ENCODE measurements around the gene FREM2. TPM values are rescaled to one million over a fixed set of nuclear protein-coding genes. Genes with fewer than 3 reads are reported as not detected.

Gene FREM2
- total RNA-seq, 4 donors from 2014 or later: 0.06 to 0.19 (median 0.13) TPM; not detected in 1

DNA sequence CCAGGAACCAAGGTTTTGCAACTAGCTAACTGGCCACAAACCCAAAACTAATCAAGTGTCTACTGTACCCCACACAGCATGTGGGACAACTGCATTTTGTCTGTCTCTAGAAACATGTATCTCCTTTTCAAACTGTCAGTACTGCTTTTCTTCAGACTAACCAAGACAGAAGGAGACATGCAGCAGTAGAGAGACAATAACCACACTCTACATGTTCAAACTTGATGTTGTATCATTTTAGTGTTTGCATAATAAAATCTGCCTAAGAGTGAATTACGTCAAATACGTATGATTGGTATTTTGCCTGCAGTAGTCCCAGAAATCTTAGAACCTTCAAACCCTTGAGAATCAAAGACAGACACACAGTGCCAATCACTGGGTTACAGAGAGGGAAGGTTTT is 22.0 kb upstream of the FREM2 start:
- no peak for TF ChIP-seq POLR2A (IDR thresholded peaks at IDR 0.05)
- TF ChIP-seq, protein P1, sequence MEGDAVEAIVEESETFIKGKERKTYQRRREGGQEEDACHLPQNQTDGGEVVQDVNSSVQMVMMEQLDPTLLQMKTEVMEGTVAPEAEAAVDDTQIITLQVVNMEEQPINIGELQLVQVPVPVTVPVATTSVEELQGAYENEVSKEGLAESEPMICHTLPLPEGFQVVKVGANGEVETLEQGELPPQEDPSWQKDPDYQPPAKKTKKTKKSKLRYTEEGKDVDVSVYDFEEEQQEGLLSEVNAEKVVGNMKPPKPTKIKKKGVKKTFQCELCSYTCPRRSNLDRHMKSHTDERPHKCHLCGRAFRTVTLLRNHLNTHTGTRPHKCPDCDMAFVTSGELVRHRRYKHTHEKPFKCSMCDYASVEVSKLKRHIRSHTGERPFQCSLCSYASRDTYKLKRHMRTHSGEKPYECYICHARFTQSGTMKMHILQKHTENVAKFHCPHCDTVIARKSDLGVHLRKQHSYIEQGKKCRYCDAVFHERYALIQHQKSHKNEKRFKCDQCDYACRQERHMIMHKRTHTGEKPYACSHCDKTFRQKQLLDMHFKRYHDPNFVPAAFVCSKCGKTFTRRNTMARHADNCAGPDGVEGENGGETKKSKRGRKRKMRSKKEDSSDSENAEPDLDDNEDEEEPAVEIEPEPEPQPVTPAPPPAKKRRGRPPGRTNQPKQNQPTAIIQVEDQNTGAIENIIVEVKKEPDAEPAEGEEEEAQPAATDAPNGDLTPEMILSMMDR (IDR thresholded peaks at IDR 0.05): no peak
- WGBS, 2 donors: 42 to 48% methylated on average over 2 of the region's 2 CpGs

DNA sequence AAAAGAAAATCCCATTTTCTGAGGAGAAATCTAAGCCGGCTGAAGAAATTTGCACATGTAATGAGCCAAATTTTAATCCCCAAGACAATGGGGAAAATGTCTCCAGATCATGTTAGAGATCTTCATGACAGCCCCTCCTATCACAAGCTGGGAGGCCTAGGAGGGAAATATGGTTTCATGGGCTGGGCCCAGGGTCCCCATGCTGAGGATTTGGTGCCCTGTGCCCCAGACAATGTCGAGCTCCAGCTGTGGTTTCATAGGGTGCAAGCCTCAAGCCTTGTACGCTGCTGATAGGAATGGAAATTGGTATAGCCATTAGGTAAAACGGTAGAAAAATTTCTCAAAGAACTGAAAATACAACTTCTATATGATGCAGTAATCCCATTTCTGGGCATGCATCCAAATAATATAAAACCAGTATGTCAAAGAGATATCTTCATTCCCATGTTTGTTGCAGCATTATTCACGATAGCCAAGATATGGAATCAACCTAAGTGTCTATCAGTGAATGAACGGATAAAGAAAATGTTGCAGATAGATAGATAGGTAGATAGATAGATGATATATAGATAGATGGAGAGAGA is 19.3 kb upstream of the FREM2 start:
- no peak for DNase-seq
- Histone ChIP-seq H3K4me3 (no peak overlapping the region), H3K4me1 (no peaks in the 10 kb centered on the region), H3K9me3 (no peaks in the 10 kb centered on the region), H3K36me3 (no peaks in the 10 kb centered on the region), H3K27me3 (no peaks in the 10 kb centered on the region), H3K27ac (no peak overlapping the region)
- intact Hi-C loops (cut with DNase I): no loop called here
- TF ChIP-seq POLR2A (IDR thresholded peaks at IDR 0.05): no peak
- TF ChIP-seq, protein P1 (IDR thresholded peaks at IDR 0.05): no peak
- WGBS, 2 donors: 65 to 73% methylated on average over 6 of the region's 6 CpGs

More for the DNA sequence above, 22.0 kb upstream of the FREM2 start:
- no peak overlapping the region for H3K4me3 ChIP-seq
- DNase-seq: no peak
- no peaks in the 10 kb centered on the region for H3K36me3 ChIP-seq
- intact Hi-C loops (cut with DNase I): no loop called here
- no peaks in the 10 kb centered on the region for H3K4me1 ChIP-seq
- no peak overlapping the region for H3K27ac ChIP-seq
- H3K27me3 ChIP-seq: no peaks in the 10 kb centered on the region
- no peaks in the 10 kb centered on the region for H3K9me3 ChIP-seq

DNA sequence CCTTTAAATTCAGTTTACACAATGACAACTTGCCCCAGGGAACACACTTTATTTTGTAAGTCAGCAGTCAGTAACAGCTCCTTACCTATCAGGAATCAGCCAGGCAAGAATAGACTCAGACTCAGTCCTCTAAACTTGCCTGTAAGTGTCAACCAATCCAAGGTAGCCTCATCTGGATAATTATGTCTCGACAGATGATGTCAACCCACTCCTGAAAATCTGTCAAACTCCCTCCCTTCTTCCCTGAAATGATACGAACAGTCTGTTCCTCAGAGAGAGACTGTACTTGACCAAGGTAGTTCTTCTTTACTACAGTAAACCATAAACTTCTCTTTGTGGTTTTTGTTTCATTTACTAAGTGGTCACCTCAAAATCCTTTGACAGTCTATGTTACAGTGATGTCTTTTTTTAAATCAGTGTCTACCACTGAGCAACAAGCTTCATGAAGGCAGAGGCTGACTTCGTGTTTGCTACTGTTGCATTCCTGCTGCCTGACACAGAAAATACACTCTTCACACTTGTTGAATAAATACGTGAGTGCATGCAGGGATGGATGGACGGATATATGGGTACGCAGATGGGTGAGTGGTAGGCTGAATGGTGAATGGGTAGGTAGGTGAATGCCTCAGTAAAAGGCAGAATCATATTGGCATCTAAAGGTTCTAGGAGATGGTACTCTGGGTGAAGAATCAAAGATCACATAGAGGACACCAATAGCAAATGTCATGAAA is 17.5 kb upstream of the FREM2 start:
- 56 to 63% methylated on average over 6 of the region's 6 CpGs for WGBS, 2 donors
- Histone ChIP-seq H3K4me3 (no peak overlapping the region), H3K4me1 (no peaks in the 10 kb centered on the region), H3K27me3 (no peaks in the 10 kb centered on the region), H3K27ac (no peak overlapping the region), H3K9me3 (no peaks in the 10 kb centered on the region), H3K36me3 (no peaks in the 10 kb centered on the region)
- intact Hi-C loops (cut with DNase I): no loop called here
- no peak for TF ChIP-seq POLR2A (IDR thresholded peaks at IDR 0.05)
- TF ChIP-seq, protein P1 (IDR thresholded peaks at IDR 0.05): no peak
- no peak for DNase-seq

DNA sequence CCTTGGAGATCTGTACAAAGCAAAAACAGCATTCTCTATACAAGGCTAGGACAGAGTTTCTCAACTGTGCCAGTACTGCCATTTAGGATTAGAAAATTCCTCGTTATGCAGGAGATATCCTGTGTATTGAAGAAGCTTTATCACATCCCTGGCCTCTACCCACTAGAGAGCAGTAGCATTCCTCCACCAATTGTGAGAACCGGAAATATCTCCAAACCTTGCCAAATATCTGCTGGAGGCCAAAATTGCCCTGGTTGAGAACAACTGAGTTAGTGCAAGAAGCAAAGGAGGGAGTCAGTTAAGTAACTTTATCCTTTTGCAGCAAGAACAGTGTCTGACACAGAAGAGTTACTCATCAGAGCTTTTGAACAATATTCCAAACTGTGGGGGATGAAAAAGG is 16.2 kb upstream of the FREM2 start:
- no peaks in the 10 kb centered on the region for H3K4me1 ChIP-seq
- no peaks in the 10 kb centered on the region for H3K9me3 ChIP-seq
- H3K27ac ChIP-seq: no peak overlapping the region
- DNase-seq: no peak
- TF ChIP-seq, protein P1 (IDR thresholded peaks at IDR 0.05): no peak
- TF ChIP-seq POLR2A (IDR thresholded peaks at IDR 0.05): no peak
- intact Hi-C loops (cut with DNase I): no loop called here
- WGBS, 2 donors: 20 to 33% methylated on average over 1 to 2 of the region's 2 CpGs
- no peaks in the 10 kb centered on the region for H3K36me3 ChIP-seq
- no peaks in the 10 kb centered on the region for H3K27me3 ChIP-seq
- no peak overlapping the region for H3K4me3 ChIP-seq

DNA sequence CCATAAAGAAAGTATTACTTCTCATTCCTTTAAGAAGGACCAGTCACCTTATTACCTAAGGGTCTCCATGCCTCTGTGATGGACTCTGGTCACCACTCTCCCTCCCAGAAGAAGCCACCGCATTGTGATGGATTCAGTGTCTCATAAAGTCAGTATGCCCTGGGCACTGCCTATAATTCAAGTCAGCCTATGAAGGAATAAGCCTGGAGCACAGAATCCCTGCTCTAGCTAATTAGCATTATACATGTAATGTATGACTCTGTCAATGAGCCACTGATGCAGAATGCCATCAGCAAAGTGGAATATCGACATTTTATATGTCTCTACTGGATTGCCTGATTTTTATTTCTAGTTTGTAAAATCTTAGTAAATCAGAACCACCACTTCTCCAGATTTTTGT is 14.9 kb upstream of the FREM2 start:
- H3K9me3 ChIP-seq: no peaks in the 10 kb centered on the region
- WGBS, 2 donors: 55 to 73% methylated on average over 1 to 2 of the region's 2 CpGs
- no peaks in the 10 kb centered on the region for H3K4me1 ChIP-seq
- no peak overlapping the region for H3K4me3 ChIP-seq
- no peaks in the 10 kb centered on the region for H3K27me3 ChIP-seq
- no peak for TF ChIP-seq POLR2A (IDR thresholded peaks at IDR 0.05)
- TF ChIP-seq, protein P1 (IDR thresholded peaks at IDR 0.05): no peak
- H3K27ac ChIP-seq: no peak overlapping the region
- intact Hi-C loops (cut with DNase I): no loop called here
- DNase-seq: no peak
- no peaks in the 10 kb centered on the region for H3K36me3 ChIP-seq

All from esophagus squamous epithelium (tissue), 5 donors.